K562 (cell line): ENCODE results near the gene ILKAP. TPM values are rescaled to one million over a fixed set of nuclear protein-coding genes. Genes with fewer than 3 reads are reported as not detected.

Source experiments
- ATAC-seq: fragments of 200-7000 bp; cut with Tn5 transposase; 3 replicates; pipeline ENCODE4 v1.9.1; 2020; ENCODE audit warnings: moderate library complexity
- BruUV-seq: library from RNA; stranded (reverse); fragments of 400-500 nt; replicated peaks from 2 replicates; lab custom pipeline; 2021; lab: Mats Ljungman, UMichigan
- CTCF ChIA-PET: fragments of 300-600 bp; formaldehyde crosslinking; extraction: SDS; loops from one replicate; lab custom pipeline; 2021; ENCODE audit warnings: low intra/inter-chr PET ratio; lab: Yijun Ruan, JAX
- POLR2A ChIA-PET: fragments of 300-600, 350-650 bp; sonication (Branson Sonifier 250); formaldehyde crosslinking; extraction: SDS; loops from one replicate; lab custom pipeline; 2021; ENCODE audit warnings: antibody characterized with exemption, inconsistent platforms; lab: Yijun Ruan, JAX
- DNase-seq, 4 experiments: peaks; one replicate each; pipeline versions ENCODE4 v3.0.0 to v3.0.0-alpha.2; 2011 to 2018; ENCODE audit warnings: low spot score in 3 of 4, mixed read lengths in 3 of 4; ENCODE audit errors: extremely low read depth in 1 of 4
- FAIRE-seq: peaks from 2 replicates; lab custom pipeline; 2011; peaks lifted over from hg19 to GRCh38; lab: Jason Lieb, UNC
- H2AFZ ChIP-seq: 2 replicates; pipeline ENCODE4 v1.6.0; 2011; ENCODE audit warnings: low read depth, low read length, control low read depth, inconsistent platforms
- H3K27ac ChIP-seq: fragments of 200-600 bp; 3 replicates; pipeline ENCODE4 v1.8.0; 2011; ENCODE audit warnings: low read depth, mild to moderate bottlenecking, control low read depth, inconsistent platforms, low read length, moderate library complexity, mixed read lengths; ENCODE audit errors: extremely low read depth
- H3K27me3 ChIP-seq, 2 experiments: fragments of 300-600 bp in 1 of 2; 2 replicates in 1 of 2; 3 replicates in 1 of 2; pipeline versions ENCODE4 v1.6.0 to v1.8.0; 2011; ENCODE audit warnings: inconsistent platforms in 2 of 2, low read length in 2 of 2, mild to moderate bottlenecking in 1 of 2, mixed read lengths in 1 of 2, moderate library complexity in 1 of 2; ENCODE audit not compliant: control insufficient read depth in 2 of 2, insufficient read depth in 2 of 2
- H3K36me3 ChIP-seq: fragments of 300-600 bp; 3 replicates; pipeline ENCODE4 v1.8.0; 2011; ENCODE audit warnings: mild to moderate bottlenecking, low read length, inconsistent platforms; ENCODE audit not compliant: control insufficient read depth, insufficient read depth
- H3K4me1 ChIP-seq, 2 experiments: fragments of 200-600 bp in 1 of 2; replicated peaks in 1 of 2; 2 replicates in 1 of 2; 3 replicates in 1 of 2; pipeline versions ENCODE4 v1.5.1 to v1.8.0; 2011; ENCODE audit warnings: inconsistent platforms in 2 of 2, low read length in 2 of 2, mild to moderate bottlenecking in 1 of 2, mixed read lengths in 1 of 2, moderate library complexity in 1 of 2; ENCODE audit not compliant: control insufficient read depth in 2 of 2, insufficient read depth in 2 of 2
- H3K4me2 ChIP-seq: 2 replicates; pipeline ENCODE4 v1.6.1; 2011; ENCODE audit warnings: low read length, control low read depth, inconsistent platforms, mixed read lengths; ENCODE audit not compliant: insufficient read depth
- H3K4me3 ChIP-seq: fragments of 200-600 bp; sonication (generic), shearing (Covaris generic); 2 replicates; pipeline ENCODE4 v1.5.1; 2016; ENCODE audit warnings: control low read depth, inconsistent platforms
- H3K79me2 ChIP-seq: fragments of 200-600 bp; 3 replicates; pipeline ENCODE4 v1.8.0; 2011; ENCODE audit warnings: low read length, inconsistent platforms; ENCODE audit not compliant: control insufficient read depth, insufficient read depth
- H3K9ac ChIP-seq, 2 experiments: 2 replicates each; pipeline versions ENCODE4 v1.6.0 to v1.6.1; 2011; ENCODE audit warnings: low read depth in 2 of 2, low read length in 2 of 2, control low read depth in 1 of 2, inconsistent platforms in 1 of 2, mild to moderate bottlenecking in 1 of 2, mixed read lengths in 1 of 2; ENCODE audit not compliant: insufficient read depth in 1 of 2
- H3K9me1 ChIP-seq: one replicate; pipeline ENCODE4 v1.6.0; 2011; ENCODE audit warnings: inconsistent platforms, mild to moderate bottlenecking, low read length, moderate library complexity; ENCODE audit not compliant: control insufficient read depth, insufficient read depth
- H3K9me3 ChIP-seq: replicated peaks from 2 replicates; pipeline ENCODE4 v1.5.1; 2011; ENCODE audit warnings: low read depth, low read length, inconsistent platforms; ENCODE audit not compliant: control insufficient read depth, insufficient read depth
- H4K20me1 ChIP-seq: replicated peaks from 2 replicates; pipeline ENCODE4 v1.6.1; 2011; ENCODE audit warnings: low read length, inconsistent platforms, mixed read lengths; ENCODE audit not compliant: control insufficient read depth, insufficient read depth
- CBFA2T3 ChIP-seq: fragments of 450-650 bp; IDR thresholded peaks from 2 replicates; pipeline ENCODE4 v1.6.1; 2017
- FOXP1 ChIP-seq: sonication (generic); formaldehyde crosslinking; IDR thresholded peaks from 2 replicates; pipeline ENCODE4 v1.8.0; 2022; ENCODE audit warnings: mild to moderate bottlenecking, missing genetic modification reagents
- NRF1 ChIP-seq, 2 experiments: fragments of 450-650 bp; IDR thresholded peaks in 1 of 2; conservative IDR thresholded peaks in 1 of 2; 2 replicates each; pipeline ENCODE4 v1.6.1; 2014; ENCODE audit warnings: mild to moderate bottlenecking in 2 of 2
- TCF3 ChIP-seq: sonication (generic); formaldehyde crosslinking; IDR thresholded peaks from 2 replicates; pipeline ENCODE4 v1.4.0; 2020; ENCODE audit warnings: mild to moderate bottlenecking, missing genetic modification reagents
- UBTF ChIP-seq, 2 experiments: IDR thresholded peaks; 2 replicates each; pipeline ENCODE4 v1.6.1; 2012; ENCODE audit warnings: improper control_type of control experiment in 2 of 2, low read depth in 2 of 2, low read length in 2 of 2, borderline replicate concordance in 1 of 2
- WGBS: fragments of 100-300 bp; shearing (Covaris generic); methylation state at CpG from one replicate; pipeline ENCODE4 v1.1.6; 2016; ENCODE audit warnings: low coverage, mixed read lengths; ENCODE audit not compliant: insufficient coverage; ENCODE audit errors: missing lambda C conversion rate; 5-methylcytosine and 5-hydroxymethylcytosine counted together
- in situ Hi-C: fragments of 300-500 bp; cut with MboI; formaldehyde crosslinking; loops from 4 replicates; pipeline ENCODE4 v1.15.0; 2018; ENCODE audit warnings: inconsistent platforms, mixed read lengths
- intact Hi-C: fragments of 100-400 bp; cut with micrococcal nuclease; formaldehyde crosslinking; loops from 2 replicates; pipeline ENCODE4 v1.14.2; 2022
- polyA plus RNA-seq, 8 experiments: library from polyadenylated mRNA; depleted of rRNA in 4 of 8; stranded (reverse) in 5 of 8; unstranded in 3 of 8; fragments of >200 nt; fragmentation: Nextera tagmentation in 2 of 8; fragmentation: Illumina TruSeq in 1 of 8; extraction: Ambion mirVana in 2 of 8; extraction: Trizol in 1 of 8; gene quantifications; 2 replicates each; pipeline versions ENCODE4 v1.2.1 to v1.2.3, GENCODE V29; 2011 to 2014; ENCODE audit warnings: inconsistent platforms in 1 of 8, missing spikeins in 1 of 8
- total RNA-seq, 7 experiments: library from RNA; depleted of rRNA in 6 of 7; stranded (reverse); fragments of >200 nt in 6 of 7; fragmentation: Illumina TruSeq in 2 of 7; extraction: Trizol in 2 of 7; gene quantifications; 2 replicates each; pipeline versions ENCODE4 v1.2.1 to v1.2.3, GENCODE V29; 2011 to 2021; ENCODE audit warnings: low replicate concordance in 1 of 7
- TF ChIP-seq, protein P1 (sequence below), 3 experiments: fragments of 200-800 bp in 1 of 3; sonication (Bioruptor generic) in 1 of 3; sonication (generic) in 1 of 3; formaldehyde crosslinking in 1 of 3; IDR thresholded peaks; 2 replicates each; pipeline versions ENCODE4 v1.6.1 to v1.8.0; 2016 to 2022; ENCODE audit warnings: mild to moderate bottlenecking in 2 of 3, missing compliant biosample characterization in 2 of 3, missing genetic modification characterization in 2 of 3, missing genetic modification reagents in 1 of 3
- TF ChIP-seq, protein P2 (sequence below): fragments of 250-450 bp; sonication (Bioruptor Pico); IDR thresholded peaks from 2 replicates; pipeline ENCODE4 v1.5.0; 2021; ENCODE audit warnings: mild to moderate bottlenecking, borderline replicate concordance

Gene ILKAP
- total and polyA plus RNA-seq, 9 of the 15 experiments (the other 6 are each of a cell fraction or from before 2014, with no cell fraction given), result 3.1 to 43.9 (median 20.7) TPM

DNA sequence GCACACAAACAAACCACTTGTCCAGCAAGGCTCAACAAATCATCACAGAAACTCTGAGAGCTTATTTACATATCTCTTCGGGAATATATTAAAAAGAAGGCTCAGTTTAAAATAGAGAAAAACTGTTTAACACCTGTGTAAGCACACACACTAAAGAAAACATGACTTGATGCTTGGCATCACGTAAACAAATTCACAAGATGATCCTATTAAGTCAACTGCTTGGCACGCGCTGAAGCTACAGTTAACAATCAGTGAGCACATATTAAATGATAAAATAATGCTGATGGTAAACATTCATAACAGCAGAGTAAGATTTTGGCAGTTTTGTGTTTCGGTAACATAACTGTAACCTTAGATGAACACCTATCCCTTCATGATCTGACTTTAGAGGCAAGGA is 40.7 kb upstream of the ILKAP start (continued):
- TF ChIP-seq, protein P1, sequence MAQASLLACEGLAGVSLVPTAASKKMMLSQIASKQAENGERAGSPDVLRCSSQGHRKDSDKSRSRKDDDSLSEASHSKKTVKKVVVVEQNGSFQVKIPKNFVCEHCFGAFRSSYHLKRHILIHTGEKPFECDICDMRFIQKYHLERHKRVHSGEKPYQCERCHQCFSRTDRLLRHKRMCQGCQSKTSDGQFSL (CRISPR knock-in tag; IDR thresholded peaks at IDR 0.05), result no peak
- TF ChIP-seq, protein P1 (tag; IDR thresholded peaks at IDR 0.05), result no peak
- no peak for TF ChIP-seq CBFA2T3
- TF ChIP-seq, protein P2, sequence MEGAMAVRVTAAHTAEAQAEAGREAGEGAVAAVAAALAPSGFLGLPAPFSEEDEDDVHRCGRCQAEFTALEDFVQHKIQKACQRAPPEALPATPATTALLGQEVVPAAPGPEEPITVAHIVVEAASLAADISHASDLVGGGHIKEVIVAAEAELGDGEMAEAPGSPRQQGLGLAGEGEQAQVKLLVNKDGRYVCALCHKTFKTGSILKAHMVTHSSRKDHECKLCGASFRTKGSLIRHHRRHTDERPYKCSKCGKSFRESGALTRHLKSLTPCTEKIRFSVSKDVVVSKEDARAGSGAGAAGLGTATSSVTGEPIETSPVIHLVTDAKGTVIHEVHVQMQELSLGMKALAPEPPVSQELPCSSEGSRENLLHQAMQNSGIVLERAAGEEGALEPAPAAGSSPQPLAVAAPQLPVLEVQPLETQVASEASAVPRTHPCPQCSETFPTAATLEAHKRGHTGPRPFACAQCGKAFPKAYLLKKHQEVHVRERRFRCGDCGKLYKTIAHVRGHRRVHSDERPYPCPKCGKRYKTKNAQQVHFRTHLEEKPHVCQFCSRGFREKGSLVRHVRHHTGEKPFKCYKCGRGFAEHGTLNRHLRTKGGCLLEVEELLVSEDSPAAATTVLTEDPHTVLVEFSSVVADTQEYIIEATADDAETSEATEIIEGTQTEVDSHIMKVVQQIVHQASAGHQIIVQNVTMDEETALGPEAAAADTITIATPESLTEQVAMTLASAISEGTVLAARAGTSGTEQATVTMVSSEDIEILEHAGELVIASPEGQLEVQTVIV, result no peak

DNA sequence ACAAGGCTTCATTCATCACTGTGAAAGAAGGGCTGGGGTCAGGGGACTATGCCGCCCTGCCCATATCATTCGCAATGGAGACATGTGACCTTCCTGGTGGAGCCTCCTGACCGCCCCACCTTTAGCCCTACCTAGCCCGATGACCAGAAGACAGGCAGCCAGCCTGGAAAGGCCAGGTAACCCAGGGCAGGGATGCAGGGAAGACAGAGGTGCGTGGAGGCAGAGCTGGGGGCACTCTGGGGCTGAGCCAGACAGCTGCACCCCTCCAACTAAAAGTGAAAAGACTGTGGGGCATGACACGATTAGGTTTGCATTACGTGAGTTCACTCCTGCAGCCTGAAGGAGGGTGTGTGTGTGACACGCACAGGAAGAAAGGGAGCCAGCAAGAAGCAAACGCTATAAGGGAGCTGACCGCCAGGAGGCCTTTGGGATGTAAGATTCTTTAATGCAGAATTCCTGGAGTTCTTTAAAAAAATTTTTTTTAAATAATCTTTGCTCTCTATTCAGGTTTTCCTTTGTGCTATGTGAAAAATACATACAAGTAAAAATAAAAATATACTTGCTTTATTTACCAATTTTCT is 40.1 kb upstream of the ILKAP start:
- intact Hi-C loops, result no loop called here
- no peak for ATAC-seq
- TF ChIP-seq FOXP1 (CRISPR knock-in tag), result no peak
- no peak for TF ChIP-seq NRF1 (conservative IDR thresholded peaks at IDR 0.05 in 1 of 2, IDR thresholded peaks at IDR 0.05 in 1 of 2)
- TF ChIP-seq TCF3 (CRISPR knock-in tag), result no peak
- no peak for TF ChIP-seq UBTF (IDR thresholded peaks at IDR 0.05; ENCODE audit: borderline replicate concordance in 1 of 2, low read depth in 2 of 2, low read length in 2 of 2)

More for the DNA sequence above, 40.1 kb upstream of the ILKAP start:
- BruUV-seq, result no TSS peak
- H3K9me1 ChIP-seq, result no peaks in the 10 kb centered on the region
- POLR2A ChIA-PET, result interaction anchor here (0.6 kb wide), 2 partner anchors 498 to 1905 kb away, joined by 3 to 4 read pairs; no protein-coding TSS in a partner anchor
- FAIRE-seq, result no peak
- no peak overlapping the region for H3K4me2 ChIP-seq
- CTCF ChIA-PET, result no interaction called here
- H3K4me1 ChIP-seq, result peaks cover 4 to 27% of the 10 kb centered on the region in 2 experiments; a peak in 4 of 5 replicates
- H3K79me2 ChIP-seq, result peaks cover 12% of the 10 kb centered on the region
- no peaks in the 10 kb centered on the region for H3K9me3 ChIP-seq
- no peak overlapping the region for H3K9ac ChIP-seq
- H3K27ac ChIP-seq, result no peak overlapping the region
- H3K4me3 ChIP-seq, result no peak overlapping the region
- no peak for DNase-seq
- no peak overlapping the region for H2AFZ ChIP-seq
- no peaks in the 10 kb centered on the region for H4K20me1 ChIP-seq
- in situ Hi-C loops, result no loop called here
- H3K27me3 ChIP-seq, result no peaks in the 10 kb centered on the region
- WGBS, result 90% methylated on average over 4 of the region's 10 CpGs
- peaks cover 19% of the 10 kb centered on the region; the same call in 1 of the 3 replicates for H3K36me3 ChIP-seq
